ENCODE results near the gene TTC23.

The TTC23 gene

DNA sequence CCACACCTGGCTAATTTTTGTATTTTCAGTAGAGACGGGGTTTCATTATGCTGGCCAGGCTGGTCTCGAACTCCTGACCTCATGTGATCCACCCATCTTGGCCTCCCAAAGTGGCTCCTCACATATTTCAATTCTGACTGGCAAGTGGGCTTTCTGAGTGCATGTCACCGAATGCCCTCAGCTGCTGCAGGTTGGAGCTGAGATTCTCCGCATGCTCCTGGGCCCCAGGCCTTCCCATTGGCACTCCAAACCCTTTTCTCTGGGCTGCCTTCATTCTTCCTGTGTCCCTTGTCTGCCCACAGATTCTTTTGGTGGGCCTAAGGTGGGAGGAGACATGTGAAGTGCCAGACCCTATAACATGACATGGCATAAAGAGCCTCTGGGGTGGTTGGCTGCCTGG lies 77.2 kb downstream of the TTC23 start:
- no peaks in the 10 kb centered on the region for H3K79me2 ChIP-seq (ENCODE audit: insufficient read depth, low read depth)
- no peak overlapping the region for H2AFZ ChIP-seq (ENCODE audit: low read depth)
- no peak overlapping the region for H3K27ac ChIP-seq
- no peaks in the 10 kb centered on the region for H3K36me3 ChIP-seq (ENCODE audit: insufficient read depth)
- H4K20me1 ChIP-seq (ENCODE audit: insufficient read depth), result no peaks in the 10 kb centered on the region
- H3K9ac ChIP-seq, result no peak overlapping the region
- no peak overlapping the region for H3K4me3 ChIP-seq (IDR thresholded peaks at IDR 0.05; ENCODE audit: insufficient read depth, low read depth, low read length)
- no peak overlapping the region for H3K4me2 ChIP-seq
- no peaks in the 10 kb centered on the region for H3K27me3 ChIP-seq (ENCODE audit: insufficient read depth, low read depth)
- TF ChIP-seq, protein P1, sequence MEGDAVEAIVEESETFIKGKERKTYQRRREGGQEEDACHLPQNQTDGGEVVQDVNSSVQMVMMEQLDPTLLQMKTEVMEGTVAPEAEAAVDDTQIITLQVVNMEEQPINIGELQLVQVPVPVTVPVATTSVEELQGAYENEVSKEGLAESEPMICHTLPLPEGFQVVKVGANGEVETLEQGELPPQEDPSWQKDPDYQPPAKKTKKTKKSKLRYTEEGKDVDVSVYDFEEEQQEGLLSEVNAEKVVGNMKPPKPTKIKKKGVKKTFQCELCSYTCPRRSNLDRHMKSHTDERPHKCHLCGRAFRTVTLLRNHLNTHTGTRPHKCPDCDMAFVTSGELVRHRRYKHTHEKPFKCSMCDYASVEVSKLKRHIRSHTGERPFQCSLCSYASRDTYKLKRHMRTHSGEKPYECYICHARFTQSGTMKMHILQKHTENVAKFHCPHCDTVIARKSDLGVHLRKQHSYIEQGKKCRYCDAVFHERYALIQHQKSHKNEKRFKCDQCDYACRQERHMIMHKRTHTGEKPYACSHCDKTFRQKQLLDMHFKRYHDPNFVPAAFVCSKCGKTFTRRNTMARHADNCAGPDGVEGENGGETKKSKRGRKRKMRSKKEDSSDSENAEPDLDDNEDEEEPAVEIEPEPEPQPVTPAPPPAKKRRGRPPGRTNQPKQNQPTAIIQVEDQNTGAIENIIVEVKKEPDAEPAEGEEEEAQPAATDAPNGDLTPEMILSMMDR (conservative IDR thresholded peaks at IDR 0.05; ENCODE audit: low read depth, low read length), result no peak
- H3K4me1 ChIP-seq (ENCODE audit: low read depth, poor library complexity, severe bottlenecking), result peaks cover 23% of the 10 kb centered on the region

DNA sequence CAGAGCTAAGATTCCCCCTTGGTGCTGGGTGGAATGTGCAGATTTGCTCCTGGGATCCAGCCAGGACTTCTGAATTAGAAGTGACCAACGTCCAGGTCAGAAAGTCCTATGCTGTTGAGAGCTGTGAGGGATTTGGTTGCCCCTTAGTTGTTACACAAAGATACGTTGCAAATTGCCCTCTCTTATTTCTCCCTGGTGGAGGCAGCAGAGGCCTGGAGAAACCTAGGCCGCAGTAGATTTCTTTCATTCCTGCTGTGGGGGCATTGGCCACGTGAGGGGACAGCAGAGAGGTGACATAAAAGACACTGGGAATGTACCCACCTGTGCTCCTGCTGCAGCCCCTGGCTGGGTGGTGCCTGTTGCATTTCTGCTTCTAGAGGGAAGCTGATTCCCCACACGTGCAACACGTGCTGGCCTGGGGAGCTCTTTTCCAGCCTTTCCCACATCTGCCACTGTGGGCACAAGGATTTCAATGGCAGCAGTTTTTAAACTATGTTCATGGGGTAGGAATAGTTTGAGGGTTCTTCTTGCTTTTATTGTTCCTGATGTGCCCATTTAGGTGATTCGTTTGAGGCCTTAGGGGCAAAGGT lies 78.8 kb downstream of the TTC23 start:
- Histone ChIP-seq H3K4me1 (ENCODE audit: low read depth, poor library complexity, severe bottlenecking) (peaks cover 34% of the 10 kb centered on the region), H3K79me2 (ENCODE audit: insufficient read depth, low read depth) (no peaks in the 10 kb centered on the region), H2AFZ (ENCODE audit: low read depth) (no peak overlapping the region), H3K9ac (no peak overlapping the region), H3K36me3 (ENCODE audit: insufficient read depth) (no peaks in the 10 kb centered on the region), H3K4me3 (IDR thresholded peaks at IDR 0.05; ENCODE audit: insufficient read depth, low read depth, low read length) (no peak overlapping the region), H3K27me3 (ENCODE audit: insufficient read depth, low read depth) (no peaks in the 10 kb centered on the region), H4K20me1 (ENCODE audit: insufficient read depth) (no peaks in the 10 kb centered on the region), H3K4me2 (no peak overlapping the region), H3K27ac (no peak overlapping the region)
- TF ChIP-seq, protein P1 (conservative IDR thresholded peaks at IDR 0.05; ENCODE audit: low read depth, low read length), result no peak

DNA sequence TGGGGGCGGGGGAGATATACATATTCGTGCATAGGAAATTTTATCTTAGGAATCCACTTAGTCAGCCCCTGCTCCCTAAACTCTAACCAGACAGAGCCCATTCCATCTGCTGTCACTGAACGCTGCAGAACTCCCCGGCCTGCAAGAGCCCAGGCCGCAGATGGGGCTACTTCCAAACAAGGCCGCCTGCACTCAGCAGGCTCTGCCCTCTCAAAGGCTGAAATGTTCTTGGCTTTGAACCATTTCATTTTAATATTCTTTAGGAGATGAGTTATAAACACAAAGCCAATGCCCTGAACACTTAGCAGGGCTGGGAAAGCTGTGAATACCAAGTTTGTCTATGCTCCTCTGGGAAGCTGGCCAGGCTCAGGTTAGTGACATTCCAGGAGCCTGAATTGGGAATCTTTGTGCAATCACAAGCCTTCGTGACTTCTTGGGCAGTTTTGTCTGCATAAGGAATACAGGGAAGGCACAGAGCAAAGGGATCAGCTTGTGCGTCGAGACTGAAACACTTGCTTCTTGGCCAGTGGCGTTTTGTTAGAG lies 79.5 kb downstream of the TTC23 start:
- peaks cover 41% of the 10 kb centered on the region for H3K4me1 ChIP-seq (ENCODE audit: low read depth, poor library complexity, severe bottlenecking)
- H3K79me2 ChIP-seq (ENCODE audit: insufficient read depth, low read depth), result no peaks in the 10 kb centered on the region
- no peak overlapping the region for H2AFZ ChIP-seq (ENCODE audit: low read depth)
- H3K27ac ChIP-seq, result no peak overlapping the region
- H3K27me3 ChIP-seq (ENCODE audit: insufficient read depth, low read depth), result no peaks in the 10 kb centered on the region
- no peaks in the 10 kb centered on the region for H4K20me1 ChIP-seq (ENCODE audit: insufficient read depth)
- no peak overlapping the region for H3K4me2 ChIP-seq
- no peaks in the 10 kb centered on the region for H3K36me3 ChIP-seq (ENCODE audit: insufficient read depth)
- H3K4me3 ChIP-seq (IDR thresholded peaks at IDR 0.05; ENCODE audit: insufficient read depth, low read depth, low read length), result no peak overlapping the region
- TF ChIP-seq, protein P1 (conservative IDR thresholded peaks at IDR 0.05; ENCODE audit: low read depth, low read length), result no peak
- H3K9ac ChIP-seq, result no peak overlapping the region

DNA sequence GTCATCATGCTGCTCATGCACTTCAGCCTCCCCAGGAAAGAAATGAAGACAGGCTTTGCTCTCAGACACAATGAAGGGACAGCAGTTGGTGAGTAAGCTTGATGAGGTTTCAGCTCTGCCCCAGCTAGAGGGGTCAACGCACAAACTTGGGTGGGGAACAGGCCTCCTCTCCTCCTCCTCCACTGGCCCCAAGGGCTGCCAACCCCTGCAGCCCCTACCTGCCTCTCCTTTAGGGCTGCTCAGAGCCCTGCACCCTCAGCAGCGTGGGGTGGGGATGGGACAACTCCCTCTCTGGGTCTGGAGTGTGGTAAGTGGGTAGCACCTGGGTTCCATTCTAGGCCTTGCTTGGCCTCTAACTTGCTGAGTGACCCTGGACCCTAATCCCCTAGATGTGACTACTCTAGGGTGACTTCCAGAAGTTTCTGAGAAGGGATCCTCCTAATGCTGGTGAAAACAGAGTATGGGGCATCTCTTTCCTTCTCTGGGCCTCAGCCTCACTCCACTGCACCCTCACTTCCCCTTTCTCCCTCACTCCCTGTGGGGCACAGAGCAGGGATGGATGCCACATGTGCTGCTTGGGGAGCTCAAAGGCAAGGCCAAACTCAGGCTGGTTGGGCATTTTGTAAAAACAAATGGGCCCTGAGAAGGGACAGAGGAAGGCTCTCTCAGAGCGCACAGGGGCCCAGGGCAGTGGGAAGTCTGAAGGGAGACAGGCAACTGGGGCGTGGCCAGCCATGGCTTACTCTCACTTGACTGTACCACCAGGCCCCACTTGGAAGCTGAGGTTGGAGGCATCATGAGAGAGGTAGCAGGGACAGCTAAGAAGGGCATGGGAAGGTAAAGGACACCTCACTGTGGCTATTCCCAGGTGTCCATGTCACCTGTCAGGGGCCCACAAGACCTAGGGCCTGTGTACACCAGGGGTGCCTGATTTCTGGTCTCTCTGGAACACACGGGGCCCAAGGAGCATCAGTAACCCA lies 80.5 kb downstream of the TTC23 start:
- Histone ChIP-seq H3K4me3 (IDR thresholded peaks at IDR 0.05; ENCODE audit: insufficient read depth, low read depth, low read length) (no peak overlapping the region), H4K20me1 (ENCODE audit: insufficient read depth) (no peaks in the 10 kb centered on the region), H3K27me3 (ENCODE audit: insufficient read depth, low read depth) (no peaks in the 10 kb centered on the region), H3K79me2 (ENCODE audit: insufficient read depth, low read depth) (no peaks in the 10 kb centered on the region), H3K9ac (no peak overlapping the region; the same call in 1 of the 2 replicates), H3K36me3 (ENCODE audit: insufficient read depth) (no peaks in the 10 kb centered on the region), H3K4me1 (ENCODE audit: low read depth, poor library complexity, severe bottlenecking) (peaks cover 50% of the 10 kb centered on the region), H2AFZ (ENCODE audit: low read depth) (no peak overlapping the region), H3K27ac (no peak overlapping the region; the same call in 1 of the 2 replicates), H3K4me2 (no peak overlapping the region)
- TF ChIP-seq, protein P1 (conservative IDR thresholded peaks at IDR 0.05; ENCODE audit: low read depth, low read length), result no peak

All from KMS-11 (cell line).